ENCODE data around the gene MTERF1. TPM values are rescaled to one million over a fixed set of nuclear protein-coding genes. Genes with fewer than 3 reads are reported as not detected.

The MTERF1 gene
- total RNA-seq = 19.4 TPM

GRCh38 chr7:91880413-91881241, at the start of gene MTERF1:
Gene MTERF1 (minus strand): TSS chr7:91880702. CDS start chr7:91880083, 619 bp downstream.

Other genes with a start within 250 kb of the MTERF1 start
- 170 TPM for gene AKAP9, start 60.2 kb upstream of the MTERF1 start, total RNA-seq